Loucy (cell line): Measurements from ENCODE around the gene GRPR.

ENCODE experiments used
- H2AFZ ChIP-seq: fragments of 200-600 bp; sonication (generic); 2 replicates; pipeline ENCODE4 v1.6.0; 2016; ENCODE audit warnings: antibody characterized with exemption, mild to moderate bottlenecking, low read length, moderate library complexity
- H3F3A ChIP-seq: fragments of 200-600 bp; 2 replicates; pipeline ENCODE4 v1.6.0; 2016; ENCODE audit warnings: antibody characterized with exemption, low read depth, mild to moderate bottlenecking
- H3K27me3 ChIP-seq: fragments of 200-600 bp; sonication (generic); 2 replicates; pipeline ENCODE4 v1.6.1; 2014; ENCODE audit warnings: low read length, mild to moderate bottlenecking; ENCODE audit not compliant: insufficient read depth, poor library complexity, severe bottlenecking
- H3K36me3 ChIP-seq: fragments of 200-600 bp; sonication (generic); 2 replicates; pipeline ENCODE4 v1.6.1; 2016; ENCODE audit warnings: low read length; ENCODE audit not compliant: insufficient read depth
- H3K4me1 ChIP-seq: fragments of 200-600 bp; sonication (generic); 2 replicates; pipeline ENCODE4 v1.5.1; 2014; ENCODE audit warnings: low read length, mild to moderate bottlenecking; ENCODE audit not compliant: insufficient read depth, poor library complexity, severe bottlenecking
- H3K4me2 ChIP-seq: fragments of 200-600 bp; sonication (generic); 2 replicates; pipeline ENCODE4 v1.6.0; 2014; ENCODE audit warnings: antibody characterized with exemption, low read length, low read depth, mild to moderate bottlenecking; ENCODE audit not compliant: poor library complexity, severe bottlenecking
- H3K4me3 ChIP-seq: fragments of 200-600 bp; sonication (generic); 2 replicates; pipeline ENCODE4 v1.5.1; 2014; ENCODE audit warnings: low read length, mild to moderate bottlenecking, mixed read lengths; ENCODE audit not compliant: poor library complexity, severe bottlenecking
- H3K79me2 ChIP-seq: fragments of 200-600 bp; sonication (generic); 2 replicates; pipeline ENCODE4 v1.6.1; 2014; ENCODE audit warnings: low read length; ENCODE audit not compliant: insufficient read depth
- H3K9ac ChIP-seq: fragments of 200-600 bp; sonication (generic); 2 replicates; pipeline ENCODE4 v1.6.0; 2014; ENCODE audit warnings: mild to moderate bottlenecking, low read depth, low read length, moderate library complexity; ENCODE audit not compliant: poor library complexity, severe bottlenecking
- H3K9me2 ChIP-seq: fragments of 200-600 bp; sonication (generic); replicated peaks from 2 replicates; pipeline ENCODE4 v1.6.1; 2016; ENCODE audit warnings: low read depth, low read length, mixed read lengths
- H3K9me3 ChIP-seq: fragments of 200-600 bp; sonication (generic); 2 replicates; pipeline ENCODE4 v1.6.1; 2014; ENCODE audit warnings: mild to moderate bottlenecking, antibody characterized with exemption, low read length, low read depth; ENCODE audit not compliant: insufficient read depth
- H4K20me1 ChIP-seq: fragments of 200-600 bp; sonication (generic); 2 replicates; pipeline ENCODE4 v1.6.0; 2014; ENCODE audit warnings: antibody characterized with exemption, low read length, mild to moderate bottlenecking; ENCODE audit not compliant: insufficient read depth, poor library complexity, severe bottlenecking
- CTCF ChIP-seq: fragments of 200-600 bp; sonication (generic); conservative IDR thresholded peaks from 2 replicates; pipeline ENCODE4 v1.5.1; 2014; ENCODE audit warnings: mild to moderate bottlenecking, antibody characterized with exemption, low read length
- EZH2phosphoT487 ChIP-seq: fragments of 200-600 bp; IDR thresholded peaks from 2 replicates; pipeline ENCODE4 v1.6.1; 2018; ENCODE audit warnings: antibody characterized with exemption, mild to moderate bottlenecking, moderate library complexity, borderline replicate concordance

The GRPR gene

GRCh38 chrX:16100673-16101072 lies 22.7 kb upstream of the GRPR start:
- no peaks in the 10 kb centered on the region for H3K36me3 ChIP-seq
- no peaks in the 10 kb centered on the region for H3K27me3 ChIP-seq
- no peak overlapping the region for H3K9ac ChIP-seq
- no peak overlapping the region for H3K4me3 ChIP-seq
- H3K9me2 ChIP-seq: no peaks in the 10 kb centered on the region
- H3K4me2 ChIP-seq: no peak overlapping the region
- H4K20me1 ChIP-seq: no peaks in the 10 kb centered on the region
- no peaks in the 10 kb centered on the region for H3F3A ChIP-seq
- H3K4me1 ChIP-seq: no peaks in the 10 kb centered on the region
- H2AFZ ChIP-seq: no peak overlapping the region
- no peak for TF ChIP-seq CTCF
- no peak for TF ChIP-seq EZH2phosphoT487
- H3K9me3 ChIP-seq: no peaks in the 10 kb centered on the region
- H3K79me2 ChIP-seq: no peaks in the 10 kb centered on the region

- H2AFZ ChIP-seq: no peak overlapping the region
- no peaks in the 10 kb centered on the region for H3K36me3 ChIP-seq
- no peaks in the 10 kb centered on the region for H3K9me2 ChIP-seq
- H3K79me2 ChIP-seq: no peaks in the 10 kb centered on the region
- H3K9ac ChIP-seq: no peak overlapping the region
- no peak for TF ChIP-seq EZH2phosphoT487
- no peak for TF ChIP-seq CTCF
- no peaks in the 10 kb centered on the region for H4K20me1 ChIP-seq
- no peaks in the 10 kb centered on the region for H3K27me3 ChIP-seq
- no peaks in the 10 kb centered on the region for H3K4me1 ChIP-seq
- no peak overlapping the region for H3K4me2 ChIP-seq
- H3F3A ChIP-seq: no peaks in the 10 kb centered on the region
- no peak overlapping the region for H3K4me3 ChIP-seq
- no peaks in the 10 kb centered on the region for H3K9me3 ChIP-seq
Measured at GRCh38 chrX:16101581-16101980, 21.8 kb upstream of the GRPR start.

- Histone ChIP-seq H3K9me2 (no peaks in the 10 kb centered on the region), H2AFZ (no peak overlapping the region), H3K4me3 (no peak overlapping the region), H3K79me2 (no peaks in the 10 kb centered on the region), H3K9me3 (no peaks in the 10 kb centered on the region), H3K27me3 (no peaks in the 10 kb centered on the region), H3K4me2 (no peak overlapping the region), H3K36me3 (no peaks in the 10 kb centered on the region), H3F3A (no peaks in the 10 kb centered on the region), H3K4me1 (no peaks in the 10 kb centered on the region), H3K9ac (no peak overlapping the region), H4K20me1 (no peaks in the 10 kb centered on the region)
- TF ChIP-seq CTCF (no peak), EZH2phosphoT487 (no peak)
Measured at GRCh38 chrX:16103625-16104024, 19.7 kb upstream of the GRPR start.
